NCI-H526 treated with DMSO at 0.1 percent for 48 hours (cell line): ENCODE results near the gene MS4A3.
"Not testable (repeated sequence)": the region's sequence is repeated elsewhere in the genome, so short reads cannot be mapped to it uniquely, and the experiment has no call there.

Experiments
- DNase-seq: peaks from one replicate; lab custom pipeline; 2025; lab: John Stamatoyannopoulos, UW

Gene MS4A3

DNA sequence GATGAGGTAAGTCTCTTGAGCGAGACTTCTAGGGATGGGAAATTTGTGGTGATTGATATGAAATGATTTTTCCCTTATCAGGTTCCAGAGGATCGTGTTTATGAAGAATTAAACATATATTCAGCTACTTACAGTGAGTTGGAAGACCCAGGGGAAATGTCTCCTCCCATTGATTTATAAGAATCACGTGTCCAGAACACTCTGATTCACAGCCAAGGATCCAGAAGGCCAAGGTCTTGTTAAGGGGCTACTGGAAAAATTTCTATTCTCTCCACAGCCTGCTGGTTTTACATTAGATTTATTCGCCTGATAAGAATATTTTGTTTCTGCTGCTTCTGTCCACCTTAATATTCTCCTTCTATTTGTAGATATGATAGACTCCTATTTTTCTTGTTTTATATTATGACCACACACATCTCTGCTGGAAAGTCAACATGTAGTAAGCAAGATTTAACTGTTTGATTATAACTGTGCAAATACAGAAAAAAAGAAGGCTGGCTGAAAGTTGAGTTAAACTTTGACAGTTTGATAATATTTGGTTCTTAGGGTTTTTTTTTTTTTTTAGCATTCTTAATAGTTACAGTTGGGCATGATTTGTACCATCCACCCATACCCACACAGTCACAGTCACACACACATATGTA, 39.1 kb downstream of the MS4A3 start:
- no peak for DNase-seq

DNA sequence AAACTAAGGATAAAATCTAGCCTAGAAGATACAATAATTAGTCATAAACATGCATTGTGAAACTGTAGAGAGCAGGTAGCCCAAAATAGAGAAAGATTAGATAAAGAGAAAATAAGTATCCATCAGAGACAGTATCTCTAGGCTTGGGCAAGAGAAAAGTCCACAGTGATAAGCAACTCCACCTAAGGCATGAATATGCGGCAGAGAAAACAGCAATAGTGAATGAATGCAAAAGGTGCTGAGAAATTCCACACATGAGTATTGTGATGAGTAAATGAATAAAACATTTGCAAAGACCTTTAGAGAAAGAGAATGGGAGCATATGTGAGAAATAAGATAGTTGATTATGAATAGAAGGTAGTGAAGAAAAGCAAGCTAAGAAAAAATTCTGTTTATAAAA, 40.7 kb downstream of the MS4A3 start:
- no peak for DNase-seq

DNA sequence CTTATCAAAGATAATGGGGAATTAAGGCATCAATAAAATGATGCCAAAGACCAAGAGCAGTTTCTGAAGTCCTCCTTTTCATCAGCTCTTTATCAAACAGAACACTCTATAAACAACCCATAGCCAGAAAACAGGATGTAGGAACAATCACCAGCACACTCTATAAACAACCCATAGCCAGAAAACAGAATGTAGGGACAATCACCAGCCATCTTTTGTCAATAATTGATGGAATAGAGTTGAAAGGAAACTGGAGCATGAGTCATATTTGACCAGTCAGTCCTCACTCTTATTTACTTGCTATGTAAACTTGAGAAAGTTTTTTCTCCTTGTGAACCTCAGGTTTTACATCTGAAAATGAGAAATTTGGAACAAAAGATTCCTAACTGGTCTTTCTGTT, 42.0 kb downstream of the MS4A3 start:
- DNase-seq = no peak

GRCh38 chr11:60100516-60100915, 44.1 kb downstream of the MS4A3 start:
- no peak for DNase-seq

DNA sequence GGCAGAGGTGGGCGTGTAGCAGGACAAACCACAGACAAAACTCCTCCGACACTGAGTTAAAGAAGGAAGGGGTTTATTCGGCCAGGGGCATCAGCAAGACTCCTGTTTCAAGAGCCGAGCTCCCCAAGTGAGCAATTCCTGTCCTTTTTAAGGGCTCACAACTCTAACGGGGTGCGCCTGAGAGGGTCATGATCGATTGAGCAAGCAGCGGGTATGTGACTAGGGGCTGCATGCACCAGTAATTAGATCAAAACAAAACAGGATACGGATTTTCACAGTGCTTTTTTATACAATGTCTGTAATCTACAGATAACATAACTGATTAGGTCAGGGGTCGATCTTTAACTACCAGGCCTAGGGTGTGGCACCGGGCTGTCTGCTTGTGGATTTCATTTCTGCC, 44.9 kb downstream of the MS4A3 start:
- DNase-seq = not testable (repeated sequence)

- not testable (repeated sequence) for DNase-seq
Observed at GRCh38 chr11:60104471-60105115, 48.1 kb downstream of the MS4A3 start.

GRCh38 chr11:60108631-60109030, 52.2 kb downstream of the MS4A3 start:
- DNase-seq = not testable (repeated sequence)

- no peak for DNase-seq
Observed at GRCh38 chr11:60111793-60112192, 55.3 kb downstream of the MS4A3 start.

DNA sequence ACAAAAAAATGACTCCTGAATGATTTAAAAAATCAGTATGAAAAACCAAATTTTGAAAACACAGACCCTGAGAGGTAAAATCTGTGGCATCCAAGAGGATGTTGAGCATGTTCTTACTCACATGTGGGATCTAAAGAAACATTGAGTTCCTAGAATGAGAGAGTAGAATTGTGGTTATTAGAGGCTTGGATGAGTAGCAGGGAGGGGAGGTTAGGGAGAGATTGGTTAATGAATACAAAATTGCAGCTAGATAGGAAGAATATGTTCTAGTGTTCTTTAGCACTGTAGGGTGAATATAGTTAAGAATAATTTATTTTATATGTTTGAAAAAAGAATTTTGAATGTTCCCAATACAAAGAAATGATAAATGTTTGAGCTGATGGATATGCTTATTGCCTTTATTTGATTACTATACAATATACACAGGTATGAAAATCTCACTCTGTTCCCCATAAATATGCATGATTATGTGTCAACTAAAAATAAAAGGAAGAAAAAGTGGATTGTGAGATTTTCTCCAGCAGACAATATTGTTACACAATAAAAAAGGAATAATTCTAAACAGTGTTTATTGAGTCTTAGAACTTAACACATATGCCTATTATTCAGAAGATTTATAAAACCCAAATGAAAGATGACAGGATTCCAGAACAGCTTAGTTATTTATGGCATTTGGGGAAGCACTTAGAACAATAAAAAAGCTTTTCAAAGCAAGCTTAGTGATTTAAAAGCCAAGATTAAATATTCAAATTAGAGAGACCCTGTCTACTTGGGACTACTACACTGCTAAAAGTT, 60.7 kb downstream of the MS4A3 start:
- DNase-seq = no peak

- DNase-seq = no peak
Observed at GRCh38 chr11:60118338-60118737, 61.9 kb downstream of the MS4A3 start.

DNA sequence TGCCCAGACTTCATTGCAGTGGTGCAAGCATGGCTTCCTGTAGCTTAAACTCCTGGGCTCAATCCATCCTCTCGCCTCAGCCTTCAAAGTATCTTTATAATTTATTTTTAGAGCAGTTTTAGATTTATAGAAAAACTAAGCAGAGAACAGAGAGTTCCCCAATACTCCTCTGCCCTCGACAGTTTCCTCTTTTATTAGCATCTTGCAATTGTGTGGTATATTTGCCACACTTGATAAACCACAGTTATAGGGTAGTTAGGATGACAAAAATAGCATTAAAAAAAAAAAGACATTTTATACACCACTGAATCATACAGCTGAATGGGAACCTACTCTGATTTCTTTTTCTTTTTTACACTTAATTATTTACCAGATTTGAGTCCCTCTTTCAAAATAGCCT, 63.2 kb downstream of the MS4A3 start:
- DNase-seq = no peak
